GM21786 (cell line): ENCODE data around the gene IMMP2L.
A peak's percentile ranks its signal among the peaks of the same experiment; 100 is the strongest.
"Not testable (repeated sequence)": the region's sequence is repeated elsewhere in the genome, so short reads cannot be mapped to it uniquely, and the experiment has no call there.

ENCODE experiments used
- ATAC-seq: cut with Tn5 transposase; IDR thresholded peaks from one replicate; pipeline ENCODE4 v1.9.1; 2021; ENCODE audit not compliant: unreplicated experiment

IMMP2L gene

DNA sequence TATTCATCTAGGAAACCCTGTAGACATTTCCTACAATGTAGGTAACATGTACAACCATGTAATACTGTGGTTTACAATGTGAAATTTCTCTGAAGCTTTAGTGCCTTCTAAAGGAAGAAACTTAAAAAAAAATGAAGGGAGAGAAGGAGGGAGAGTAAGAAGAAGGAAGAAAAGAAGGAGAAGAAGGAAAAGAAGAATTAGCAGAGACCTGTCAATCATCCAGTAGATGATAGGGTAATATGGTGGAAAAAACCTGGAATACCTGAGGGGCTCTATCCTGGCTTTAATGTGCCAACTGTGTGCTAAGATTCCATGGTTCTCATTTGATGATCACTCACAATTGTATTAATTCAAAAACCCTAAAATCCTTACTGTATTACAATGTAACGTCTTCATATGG is 474.0 kb downstream of the IMMP2L start:
- ATAC-seq: no peak

DNA sequence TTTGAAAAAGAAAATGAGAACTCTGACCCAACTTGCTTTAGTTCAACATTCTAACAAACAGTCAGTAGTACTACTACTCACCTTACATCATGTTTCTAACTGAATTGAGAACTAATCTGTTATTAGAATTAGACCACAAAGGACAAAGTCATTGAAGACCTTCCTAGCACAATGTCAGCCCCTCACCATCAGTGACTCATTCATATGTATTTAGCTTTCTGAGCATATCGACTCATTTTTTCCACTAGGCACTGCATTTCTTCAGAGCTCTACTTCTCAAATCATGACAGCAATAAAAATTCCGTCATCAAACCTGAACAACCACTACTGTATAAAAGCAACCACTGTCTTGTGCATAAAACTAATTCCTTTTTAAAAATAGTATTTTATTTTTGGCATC is 475.8 kb downstream of the IMMP2L start:
- no peak for ATAC-seq

DNA sequence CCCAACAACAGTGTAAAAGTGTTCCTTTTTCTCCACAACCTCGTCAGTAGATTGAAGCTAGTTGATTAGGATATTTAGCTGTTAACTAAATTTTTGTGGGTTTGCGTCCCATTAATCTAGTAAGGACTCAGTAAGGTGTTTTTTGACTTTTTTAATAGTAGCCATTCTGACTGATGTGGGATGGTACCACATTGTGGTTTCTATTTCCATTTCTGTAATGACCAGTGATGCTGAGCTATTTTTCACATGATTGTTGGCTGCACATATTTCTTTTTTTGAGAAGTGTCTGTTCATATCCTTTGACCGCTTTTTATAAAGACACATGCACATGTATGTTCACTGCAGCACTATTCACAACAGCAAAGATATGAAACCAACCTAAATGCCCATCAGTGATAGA is 476.9 kb downstream of the IMMP2L start:
- no peak for ATAC-seq

DNA sequence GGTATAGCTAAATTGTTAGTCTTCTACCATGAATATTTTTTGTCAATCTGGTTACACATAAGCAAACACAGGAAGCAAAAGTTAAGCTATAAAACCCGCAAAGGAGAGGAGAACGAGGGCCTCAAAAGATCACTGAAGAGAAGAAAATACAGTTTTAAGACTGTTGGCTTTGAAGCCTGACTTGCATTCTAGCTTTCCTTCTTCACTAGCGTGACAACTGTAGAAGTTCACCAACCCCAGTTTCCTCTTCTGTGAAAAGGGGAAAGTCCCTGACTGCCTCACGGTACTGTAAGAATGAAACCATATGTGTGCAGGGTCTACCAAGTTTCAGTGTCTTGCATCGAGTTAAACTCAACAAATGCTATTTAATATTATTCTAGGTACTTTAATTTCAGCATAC is 478.9 kb downstream of the IMMP2L start:
- ATAC-seq: peak; percentile 99

DNA sequence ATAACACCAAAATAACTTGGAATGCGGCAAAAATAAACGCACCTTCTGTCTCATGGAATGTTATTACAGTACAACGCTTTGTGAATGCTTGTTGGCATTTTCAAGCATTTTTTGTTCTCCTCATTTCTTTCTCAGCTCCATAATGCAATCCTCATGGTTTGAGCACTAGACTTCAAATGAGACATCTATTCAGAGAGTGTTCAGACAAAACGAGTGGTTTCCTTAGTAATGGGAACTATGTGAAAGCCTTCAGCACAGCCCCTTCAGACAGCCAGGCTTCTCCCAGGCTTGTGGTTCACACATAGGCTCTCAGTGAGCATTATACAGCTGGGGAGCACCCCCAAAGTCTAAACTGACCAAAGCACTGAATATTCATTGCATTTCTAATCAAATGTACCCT is 479.9 kb downstream of the IMMP2L start:
- no peak for ATAC-seq

DNA sequence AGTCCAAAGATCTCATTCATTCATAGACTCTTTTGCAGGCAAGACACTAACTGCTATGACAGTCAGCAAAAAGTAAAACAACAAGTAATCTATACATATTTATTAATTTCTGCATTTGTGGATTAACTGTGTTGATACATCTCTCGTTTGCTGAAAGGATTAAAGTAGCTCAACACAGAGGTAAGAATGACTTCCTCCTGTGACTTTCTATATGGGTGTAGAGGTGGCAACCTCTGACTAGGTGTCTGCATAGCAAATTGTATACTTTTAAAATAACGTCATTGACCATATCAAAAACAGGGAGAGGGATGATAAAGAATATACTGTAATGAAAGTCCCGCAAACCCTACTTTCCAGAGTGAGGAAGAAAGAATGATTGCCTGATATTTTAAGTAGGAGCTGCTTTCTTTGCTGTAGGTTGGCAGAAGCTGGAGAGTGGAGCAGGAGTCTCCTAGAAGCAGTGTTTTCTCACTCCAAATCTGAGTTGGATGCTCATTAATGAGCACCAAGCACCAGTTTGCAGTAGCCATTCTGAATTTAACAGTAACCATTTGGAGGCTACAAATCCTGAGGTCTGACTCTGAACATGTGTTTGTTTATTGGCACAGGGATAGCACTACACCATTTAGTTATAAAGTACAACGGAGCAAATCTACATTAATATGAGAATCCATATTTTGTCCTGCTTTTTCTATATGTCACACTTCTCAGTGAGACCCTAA is 480.6 kb downstream of the IMMP2L start:
- ATAC-seq: no peak

DNA sequence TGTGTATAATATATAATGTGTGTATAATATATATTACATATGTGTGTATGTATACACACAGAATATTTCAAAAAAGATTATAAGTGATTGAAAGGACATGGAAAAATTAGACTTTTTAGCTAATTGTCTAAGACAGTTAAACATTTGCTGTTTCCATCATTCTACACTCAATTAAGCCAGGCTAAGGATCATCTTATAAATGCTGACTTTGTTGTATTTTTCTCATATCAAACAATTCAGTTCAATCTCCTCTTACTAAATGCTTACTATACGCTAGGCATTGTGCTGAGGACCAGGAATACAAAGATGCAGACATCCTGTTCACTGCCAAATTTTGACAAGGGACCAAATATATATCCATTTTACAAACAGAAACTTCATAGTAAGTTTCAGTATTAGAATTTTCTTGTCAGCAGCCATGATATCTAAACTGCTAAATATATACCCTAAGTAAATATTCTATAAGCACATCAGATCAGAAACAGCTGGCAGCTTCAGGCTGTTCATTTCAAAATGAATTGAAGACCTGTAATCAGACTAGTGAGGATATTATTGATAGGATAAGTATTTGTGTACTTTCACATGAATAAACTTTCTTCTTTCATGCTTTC is 481.7 kb downstream of the IMMP2L start:
- no peak for ATAC-seq

DNA sequence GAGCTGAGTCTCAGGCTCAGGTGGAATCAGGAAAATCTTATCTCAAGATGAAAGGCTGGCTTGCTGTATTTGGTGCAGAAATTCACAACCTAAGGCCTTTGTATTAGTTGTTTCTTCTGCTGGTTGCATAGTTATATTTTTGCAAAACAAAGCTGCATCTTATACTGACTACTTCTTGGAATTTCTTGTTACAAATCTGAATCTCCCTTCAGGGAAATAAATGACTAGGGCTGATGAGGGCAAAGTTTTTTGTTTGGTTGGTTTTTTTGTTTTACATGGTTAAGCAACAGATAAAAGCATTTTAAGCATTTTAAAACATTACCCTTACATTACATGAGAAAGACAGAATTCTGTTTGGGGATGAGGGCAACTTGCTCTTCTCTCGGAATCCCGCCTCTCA is 485.3 kb downstream of the IMMP2L start:
- no peak for ATAC-seq

DNA sequence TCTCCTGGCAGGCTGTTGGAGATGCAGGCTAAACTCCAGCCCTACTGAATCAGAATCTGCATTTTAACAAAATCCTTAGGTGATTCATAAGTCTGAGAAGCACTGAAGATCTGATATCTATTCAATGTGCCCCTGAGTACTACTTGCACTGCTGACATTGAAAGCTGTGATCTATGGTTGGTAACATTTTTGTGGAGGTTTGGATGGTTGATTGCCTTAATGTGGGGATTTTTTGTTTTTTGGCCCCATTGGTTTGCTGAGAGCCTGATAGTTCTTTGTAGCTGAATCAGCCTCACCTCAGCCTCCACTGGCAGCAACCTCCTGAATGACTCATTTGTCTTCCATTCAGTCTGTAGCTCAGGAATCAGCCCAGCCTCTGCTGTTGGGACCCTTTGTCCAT is 486.1 kb downstream of the IMMP2L start:
- no peak for ATAC-seq

DNA sequence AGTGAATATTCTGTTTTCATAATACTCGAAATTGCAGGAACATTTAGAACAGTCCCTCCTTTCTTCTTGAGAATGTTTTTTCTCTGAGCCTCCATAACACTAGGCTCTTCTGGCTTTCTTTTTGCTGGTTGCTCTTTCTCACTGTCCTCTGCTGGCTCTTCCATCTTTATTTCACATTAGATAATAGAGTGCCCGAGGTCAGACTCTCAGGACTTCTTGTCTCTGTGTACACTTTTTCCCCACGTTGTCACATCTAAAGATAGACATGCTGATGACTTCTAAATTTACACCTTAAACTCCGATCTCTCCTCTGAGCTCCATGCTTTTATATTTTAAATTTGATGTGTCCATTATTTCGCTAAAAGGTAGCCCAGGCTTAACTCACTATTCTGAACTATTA is 486.8 kb downstream of the IMMP2L start:
- no peak for ATAC-seq

DNA sequence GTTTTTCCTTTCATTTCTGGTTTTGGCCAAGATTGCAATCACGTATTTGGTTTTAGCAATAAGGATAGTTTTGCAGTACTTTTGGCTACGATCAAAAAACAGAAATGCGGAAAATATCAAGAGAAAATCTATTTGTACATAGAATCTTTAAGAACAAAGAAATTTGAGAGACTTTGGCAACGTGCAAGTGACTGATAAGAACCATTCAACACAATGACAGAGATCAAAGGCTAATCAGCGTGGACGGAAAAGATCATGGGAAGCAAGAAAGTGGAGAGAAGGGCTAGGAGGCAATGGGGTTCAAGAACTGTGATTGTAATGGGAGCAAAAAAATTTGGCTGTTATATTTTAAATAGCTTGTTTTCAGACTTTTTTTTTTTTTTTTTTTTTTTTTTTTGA is 487.5 kb downstream of the IMMP2L start:
- no peak for ATAC-seq

DNA sequence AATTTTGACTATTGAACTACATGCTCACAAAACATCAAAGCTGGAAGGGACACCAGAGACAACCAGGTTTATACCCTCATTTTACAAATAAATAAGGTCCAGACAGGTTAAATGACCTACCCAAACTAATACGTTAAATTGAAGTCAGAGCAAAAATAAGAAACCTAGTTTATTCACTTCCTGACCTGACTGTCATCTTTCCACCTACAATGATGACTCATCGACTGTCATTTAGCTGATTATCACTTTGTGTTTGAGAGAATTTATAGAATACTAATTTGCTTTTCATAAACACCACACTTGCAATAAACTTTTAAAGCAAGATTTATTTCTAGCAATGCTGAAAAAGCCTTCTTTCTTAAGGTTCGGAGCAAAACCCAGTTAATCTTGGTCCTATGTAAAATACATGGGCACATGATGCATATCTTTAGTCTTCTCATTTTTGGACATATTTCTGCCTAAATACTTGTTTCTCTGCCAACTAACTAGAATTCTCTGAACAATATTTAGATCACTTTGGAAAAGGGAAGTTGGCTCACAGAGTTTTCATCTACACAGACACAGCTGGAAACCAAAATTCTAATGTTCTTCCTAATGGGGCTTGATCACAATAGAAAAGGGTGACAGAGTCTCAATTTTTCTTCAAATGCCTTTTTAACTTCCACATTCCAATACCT is 488.1 kb downstream of the IMMP2L start:
- ATAC-seq: no peak

DNA sequence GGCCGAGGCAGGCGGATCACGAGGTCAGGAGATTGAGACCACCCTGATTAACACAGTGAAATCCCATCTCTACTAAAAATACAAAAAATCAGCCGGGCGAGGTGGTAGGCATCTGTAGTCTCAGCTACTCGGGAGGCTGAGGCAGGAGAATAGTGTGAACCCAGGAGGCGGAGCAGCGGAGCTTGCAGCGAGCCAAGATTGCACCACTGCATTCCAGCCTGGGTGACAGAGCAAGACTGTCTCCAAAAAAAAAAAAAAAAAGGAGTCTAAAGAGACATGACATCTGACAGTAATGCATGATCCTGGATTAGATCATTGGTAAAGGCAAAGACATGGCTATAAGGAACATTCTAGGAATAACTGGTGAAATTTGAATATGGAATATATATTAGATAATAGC is 489.6 kb downstream of the IMMP2L start:
- ATAC-seq: not testable (repeated sequence)

DNA sequence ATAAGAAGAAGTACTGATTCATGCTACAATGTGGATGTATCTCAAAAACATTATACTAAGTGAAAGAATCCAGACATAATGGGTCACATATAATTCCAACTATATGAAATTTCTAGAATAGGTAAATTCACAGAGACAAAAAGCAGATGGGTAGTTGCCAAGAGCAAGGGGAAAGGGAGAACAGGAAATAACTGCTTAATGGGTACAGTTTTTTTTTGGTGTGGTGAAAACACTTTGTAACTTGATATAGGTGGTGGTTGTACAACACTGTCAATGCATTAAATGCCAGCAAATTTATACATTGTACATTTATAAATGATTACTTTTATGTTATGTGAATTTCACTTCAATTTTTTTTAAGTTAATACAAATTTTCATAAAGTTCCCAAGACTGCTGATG is 490.7 kb downstream of the IMMP2L start:
- no peak for ATAC-seq

DNA sequence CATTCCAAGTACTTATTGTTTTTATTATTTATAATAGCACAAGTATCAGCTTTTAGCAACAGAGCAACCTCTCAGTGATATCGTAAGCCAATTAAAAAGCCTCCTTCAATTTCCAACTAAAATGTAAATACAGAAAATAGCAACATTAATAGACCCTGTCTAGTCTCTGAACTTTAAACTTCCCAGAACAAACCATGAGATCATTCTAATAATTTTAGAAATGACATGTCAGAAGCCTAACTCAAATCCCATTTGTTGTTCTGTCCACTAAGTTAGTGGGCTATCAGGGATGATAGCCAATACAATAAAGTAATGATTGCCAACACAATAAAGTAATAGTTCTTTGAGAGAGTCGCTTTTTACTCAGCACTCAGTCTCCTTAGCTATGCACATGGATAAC is 493.7 kb downstream of the IMMP2L start:
- no peak for ATAC-seq

DNA sequence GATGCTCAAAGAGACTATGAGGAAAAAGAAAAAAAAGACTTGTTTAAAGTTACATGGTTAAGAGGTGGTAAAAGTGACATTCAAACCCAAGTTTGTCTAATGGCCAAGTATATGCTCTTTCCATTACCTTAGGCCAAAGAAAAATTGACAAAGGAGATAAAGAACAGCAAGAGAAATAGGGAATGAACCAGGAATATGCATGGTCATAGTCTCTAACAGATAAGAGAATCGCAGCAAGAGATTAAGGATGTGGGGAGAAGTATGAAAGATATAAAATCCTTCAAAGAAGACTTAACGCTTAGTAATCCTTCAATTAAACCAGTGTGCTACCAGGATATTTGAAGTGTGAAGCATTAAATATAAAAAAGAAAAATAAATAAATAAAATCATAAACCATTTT is 494.6 kb downstream of the IMMP2L start:
- no peak for ATAC-seq

DNA sequence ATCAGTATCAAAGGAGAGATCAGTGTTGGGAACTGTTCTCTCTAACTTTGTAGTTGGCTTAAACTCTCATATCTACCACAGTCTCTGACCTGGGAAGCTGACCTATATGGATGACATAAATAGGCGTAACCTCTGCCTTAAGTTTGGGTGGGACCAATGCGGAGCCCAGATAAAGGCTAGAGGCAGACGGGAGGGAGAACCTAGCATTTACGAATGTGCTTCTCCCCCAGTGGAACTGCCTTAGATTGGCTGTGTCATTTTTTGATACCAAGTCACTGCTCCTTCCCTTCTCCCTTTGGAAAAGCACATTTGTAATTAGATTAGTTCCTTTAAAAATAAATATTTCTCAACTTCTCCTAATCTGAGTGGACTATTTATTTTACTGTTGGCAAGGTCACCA is 495.0 kb downstream of the IMMP2L start:
- ATAC-seq: no peak

DNA sequence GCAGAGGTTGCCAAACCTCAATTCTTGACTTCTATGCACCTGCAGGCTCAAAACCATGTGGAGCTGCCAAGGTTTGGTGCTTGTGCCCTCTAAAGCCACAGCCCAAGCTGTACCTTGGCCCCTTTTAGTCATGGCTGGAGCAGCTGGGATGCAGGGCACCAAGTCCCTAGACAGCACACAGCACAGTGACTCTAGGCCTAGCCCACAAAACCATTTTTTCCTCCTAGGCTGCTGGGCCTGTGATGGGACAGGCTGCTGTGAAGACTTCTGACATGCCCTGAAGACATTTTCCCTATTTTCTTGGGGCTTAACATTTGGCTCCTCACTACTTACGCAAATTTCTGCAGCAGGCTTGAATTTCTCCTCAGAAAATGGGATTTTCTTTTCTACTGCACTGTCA is 499.1 kb downstream of the IMMP2L start:
- ATAC-seq: no peak

DNA sequence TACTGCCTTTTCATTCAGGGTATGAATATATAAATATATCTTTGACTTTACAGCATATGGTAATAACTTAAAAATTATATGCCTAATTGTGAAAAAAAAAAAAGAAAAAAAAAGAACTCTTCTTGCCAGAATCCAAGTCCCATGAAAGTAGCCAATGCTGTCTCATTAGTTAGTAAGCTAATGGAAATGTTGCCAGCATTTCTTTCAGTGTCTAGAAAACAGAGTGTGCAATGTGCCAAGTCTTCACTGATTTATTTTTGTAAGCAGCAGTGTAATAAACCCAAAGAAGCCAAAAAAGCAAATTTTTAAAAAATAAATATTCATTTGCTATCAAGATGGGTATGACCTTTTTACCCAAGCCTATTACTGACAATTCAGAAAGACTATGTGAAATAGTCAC is 502.5 kb downstream of the IMMP2L start:
- ATAC-seq: no peak

DNA sequence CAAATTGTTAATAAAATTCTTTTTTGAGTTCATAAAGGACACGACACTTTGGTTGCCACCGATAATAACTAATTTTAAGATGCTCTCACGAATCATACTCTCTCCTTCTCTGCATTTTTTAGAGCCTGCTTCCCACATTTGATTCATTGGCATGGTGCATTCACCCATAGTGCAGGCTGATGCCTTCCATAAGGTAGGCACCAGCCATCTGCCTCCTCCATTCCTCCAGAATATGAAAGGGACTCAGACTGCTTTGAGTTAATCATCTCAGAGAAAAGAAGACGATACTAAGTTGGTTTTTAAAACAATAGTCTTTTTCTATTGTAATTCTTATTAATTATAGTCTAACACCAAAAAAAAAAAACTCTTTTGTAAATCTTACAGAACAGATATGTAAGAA is 505.2 kb downstream of the IMMP2L start:
- no peak for ATAC-seq

DNA sequence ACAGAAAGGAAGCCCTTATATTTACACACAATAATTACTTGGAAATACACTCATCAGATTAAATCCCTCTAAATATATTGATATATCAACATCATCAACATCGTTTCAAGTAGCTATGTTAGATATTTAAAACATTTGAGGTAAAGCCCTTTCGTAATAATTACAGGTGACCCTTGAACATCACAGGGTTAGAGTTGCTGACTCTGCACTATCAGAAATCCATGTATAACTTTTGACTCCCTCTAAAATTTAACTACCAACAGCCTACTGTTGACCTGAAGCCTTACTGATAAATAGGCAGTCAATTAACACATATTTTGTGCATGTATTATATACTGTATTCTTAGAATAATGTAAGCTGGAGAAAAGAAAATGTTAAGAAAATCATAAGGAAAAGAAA is 505.9 kb downstream of the IMMP2L start:
- no peak for ATAC-seq

DNA sequence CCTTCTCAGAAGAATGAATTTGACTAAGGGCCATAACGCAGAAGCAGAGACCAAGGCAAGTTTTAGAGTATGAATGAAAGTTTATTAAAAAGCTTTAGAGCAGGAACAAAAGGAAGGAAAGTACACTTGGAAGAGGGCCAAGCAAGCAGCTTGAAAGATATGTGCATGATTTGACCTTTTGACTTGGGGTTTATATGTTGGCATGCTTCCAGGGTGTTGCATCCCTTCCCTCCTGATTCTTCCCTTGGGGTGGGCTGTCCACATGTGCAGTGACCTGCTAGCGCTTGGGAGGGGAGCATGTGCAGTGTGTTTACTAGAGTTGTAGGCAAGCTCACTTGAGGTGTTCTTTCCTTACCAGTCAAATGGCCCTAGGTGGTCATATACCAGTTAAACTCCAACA is 509.3 kb downstream of the IMMP2L start:
- ATAC-seq: no peak

DNA sequence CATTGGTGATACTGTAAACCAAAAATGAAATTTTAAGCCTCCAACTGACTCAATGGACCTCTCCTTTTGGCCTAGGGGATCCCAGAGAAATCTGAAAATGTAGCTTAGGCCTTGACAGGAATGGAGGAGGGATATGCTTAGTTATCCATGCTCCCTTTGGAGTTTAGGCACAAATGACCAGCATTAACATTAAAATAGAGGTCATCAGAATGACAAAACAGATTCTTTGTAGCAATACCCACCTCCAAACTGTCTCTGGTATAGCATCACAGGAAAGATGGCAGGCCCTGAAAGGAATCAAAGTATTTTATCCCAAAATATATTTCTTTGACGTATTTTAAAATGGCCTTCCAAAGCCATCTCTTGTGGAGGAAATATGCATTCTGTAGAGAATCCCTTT is 510.5 kb downstream of the IMMP2L start:
- ATAC-seq: no peak
